Hematopoietic multipotent progenitor cell treated with erythropoietin and hydrocortisone succinate and interleukin-3 and kit ligand, for 17 days (in vitro differentiated cells): ENCODE data around the gene LRRC8B.
"Not testable (repeated sequence)": the region's sequence is repeated elsewhere in the genome, so short reads cannot be mapped to it uniquely, and the experiment has no call there.

Experiments
- DNase-seq: peaks from one replicate; pipeline ENCODE4 v3.0.0-alpha.2; 2015; ENCODE audit warnings: low spot score

The LRRC8B gene

DNA sequence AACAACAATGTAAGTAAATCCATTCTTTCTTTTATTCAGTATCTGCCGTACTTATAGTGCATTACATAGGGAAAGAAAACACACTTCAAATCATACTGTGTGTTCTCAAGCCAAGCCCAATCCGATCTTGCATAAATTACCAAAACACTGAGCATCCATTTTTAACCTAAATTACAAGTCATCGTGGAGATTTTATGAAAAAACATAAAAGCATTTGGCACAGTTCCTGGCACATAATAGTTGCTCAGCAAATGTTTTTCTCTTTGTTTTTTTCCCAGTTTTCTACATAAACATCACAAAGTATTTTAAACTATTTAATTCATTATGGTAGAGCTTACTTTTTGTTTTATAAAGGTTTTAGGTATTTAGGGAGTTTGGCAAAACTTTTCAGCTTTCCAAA, 60.2 kb downstream of the LRRC8B start:
- no peak for DNase-seq

DNA sequence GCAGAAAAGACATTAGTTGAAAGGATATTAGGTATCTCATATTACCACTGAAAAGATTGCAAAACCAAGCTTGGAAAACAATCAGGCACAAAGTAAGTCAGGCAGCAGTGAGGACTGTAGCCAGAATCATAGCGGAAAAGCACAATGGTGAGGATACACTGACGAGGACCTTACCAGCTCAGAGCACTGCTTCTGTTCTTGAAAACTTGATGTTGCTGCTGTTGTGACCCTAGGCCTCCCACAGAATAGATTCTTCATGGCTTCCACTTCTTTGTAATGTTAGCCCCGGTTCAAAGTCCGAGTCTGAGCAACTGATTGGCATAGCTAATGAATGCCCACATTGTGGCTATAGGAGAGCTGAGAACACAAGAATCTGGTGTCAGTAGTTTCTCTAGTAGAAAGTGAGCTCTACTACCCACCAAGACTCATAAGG, 63.1 kb downstream of the LRRC8B start:
- no peak for DNase-seq

DNA sequence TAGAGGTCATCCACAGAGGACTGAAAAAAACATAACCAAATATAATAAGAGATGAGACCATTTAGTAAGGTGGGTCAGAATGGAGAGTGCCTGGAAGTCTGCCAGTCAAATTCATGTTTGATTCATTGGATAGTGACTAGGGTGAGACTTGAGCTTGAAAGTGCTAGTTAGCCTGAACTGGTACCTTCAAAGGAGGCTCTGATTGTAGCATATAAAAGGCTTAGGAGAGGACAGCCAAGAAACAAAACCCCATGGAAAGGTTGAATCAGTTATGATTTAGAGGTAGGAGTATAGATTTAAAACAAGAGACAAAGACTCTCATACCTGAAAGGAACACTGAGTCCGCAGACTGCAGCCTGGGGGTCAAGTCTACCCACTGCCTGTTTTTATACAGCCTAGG, 63.9 kb downstream of the LRRC8B start:
- no peak for DNase-seq

- DNase-seq = no peak
These were observed 64.9 kb downstream of the LRRC8B start for GRCh38 chr1:89589515-89589914.

- DNase-seq = no peak
These were observed 65.9 kb downstream of the LRRC8B start for GRCh38 chr1:89590341-89591080.

- not testable (repeated sequence) for DNase-seq
These were observed 68.3 kb downstream of the LRRC8B start for GRCh38 chr1:89592861-89593302.

DNA sequence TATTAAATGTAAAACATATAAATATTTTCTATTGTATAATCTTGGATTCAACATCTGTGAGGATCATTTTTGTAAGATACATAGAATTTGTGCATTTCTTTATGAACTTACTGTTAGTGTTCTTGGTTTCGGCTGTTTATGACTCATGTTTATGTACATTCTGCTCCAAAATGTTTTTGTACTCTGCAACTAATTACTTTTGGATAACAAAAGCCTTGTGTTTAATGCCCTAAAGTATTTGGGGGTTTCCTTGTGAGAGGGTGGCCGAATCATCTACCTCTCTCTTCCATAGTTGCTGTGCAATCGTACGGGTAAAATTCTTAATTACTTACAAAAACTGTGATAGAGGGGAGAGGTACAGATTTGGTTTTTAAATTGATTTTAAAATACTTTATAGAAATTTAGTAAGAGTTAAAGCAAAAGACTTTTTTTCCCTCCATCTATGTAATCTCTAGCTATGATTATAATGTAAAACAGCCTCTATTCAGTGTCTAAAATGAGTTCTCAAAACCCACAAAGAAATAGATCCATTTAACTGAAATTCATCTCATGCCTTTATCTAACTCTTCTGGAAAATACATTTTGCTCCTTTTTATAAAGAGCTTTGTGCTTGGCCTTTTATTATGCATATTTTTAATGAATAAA, 69.6 kb downstream of the LRRC8B start:
- no peak for DNase-seq

GRCh38 chr1:89596698-89597097, 72.1 kb downstream of the LRRC8B start:
- no peak for DNase-seq

DNA sequence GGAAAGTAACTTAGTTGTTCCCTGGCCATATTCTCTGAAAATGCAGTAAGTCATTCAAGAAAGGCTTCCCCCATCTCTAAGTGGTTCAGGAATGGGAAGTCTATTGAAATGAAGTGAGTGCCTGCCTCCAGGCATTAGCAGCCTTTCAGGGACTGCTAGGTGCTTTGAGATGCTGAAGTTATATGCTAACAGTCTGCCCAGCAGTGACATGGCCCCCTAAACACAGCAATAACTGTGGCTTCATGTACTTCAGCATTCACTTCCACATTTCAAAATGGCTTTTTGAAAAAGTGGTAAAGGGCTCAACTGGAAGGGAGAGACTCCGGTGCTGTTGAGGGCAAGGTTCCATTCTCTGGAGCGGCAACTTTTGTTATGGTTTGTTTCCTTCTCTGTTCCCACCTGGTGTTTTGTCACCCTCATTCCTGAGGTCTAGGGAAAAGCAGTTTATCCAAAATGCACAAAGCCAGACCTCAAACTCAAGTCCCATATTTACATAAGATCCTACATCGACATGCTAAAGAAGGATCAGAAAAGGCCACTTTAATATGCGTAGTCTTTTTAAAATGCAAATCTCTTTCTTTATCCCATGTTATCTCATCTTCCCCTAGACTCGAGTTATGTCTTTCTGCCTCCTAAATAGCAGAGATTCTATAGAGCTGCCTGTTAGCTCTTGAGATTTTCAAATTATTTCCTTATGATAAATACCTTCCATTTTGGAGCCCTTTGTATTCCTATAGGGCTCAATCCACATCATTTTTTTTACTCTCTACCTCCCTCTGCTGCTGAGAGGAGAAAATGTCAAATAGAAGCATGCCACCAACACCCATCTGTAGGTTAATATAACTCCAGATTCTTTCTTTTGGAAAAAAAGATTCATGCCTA, 74.1 kb downstream of the LRRC8B start:
- DNase-seq = peak; percentile 34

DNA sequence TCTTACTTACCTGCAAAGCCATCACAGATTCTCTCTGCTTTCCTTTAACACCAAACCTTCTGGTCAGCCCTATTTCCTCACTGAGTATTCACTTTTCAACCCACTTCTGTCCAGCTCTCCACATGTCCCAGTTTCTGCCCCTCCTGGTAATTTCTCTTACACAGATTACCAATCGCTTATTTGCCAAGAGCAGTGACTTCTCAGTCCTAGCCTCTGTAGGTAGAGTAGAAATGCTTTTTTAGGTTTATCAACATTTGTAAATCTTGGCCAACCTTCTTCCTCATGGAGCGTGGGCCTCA, 74.7 kb downstream of the LRRC8B start:
- no peak for DNase-seq

DNA sequence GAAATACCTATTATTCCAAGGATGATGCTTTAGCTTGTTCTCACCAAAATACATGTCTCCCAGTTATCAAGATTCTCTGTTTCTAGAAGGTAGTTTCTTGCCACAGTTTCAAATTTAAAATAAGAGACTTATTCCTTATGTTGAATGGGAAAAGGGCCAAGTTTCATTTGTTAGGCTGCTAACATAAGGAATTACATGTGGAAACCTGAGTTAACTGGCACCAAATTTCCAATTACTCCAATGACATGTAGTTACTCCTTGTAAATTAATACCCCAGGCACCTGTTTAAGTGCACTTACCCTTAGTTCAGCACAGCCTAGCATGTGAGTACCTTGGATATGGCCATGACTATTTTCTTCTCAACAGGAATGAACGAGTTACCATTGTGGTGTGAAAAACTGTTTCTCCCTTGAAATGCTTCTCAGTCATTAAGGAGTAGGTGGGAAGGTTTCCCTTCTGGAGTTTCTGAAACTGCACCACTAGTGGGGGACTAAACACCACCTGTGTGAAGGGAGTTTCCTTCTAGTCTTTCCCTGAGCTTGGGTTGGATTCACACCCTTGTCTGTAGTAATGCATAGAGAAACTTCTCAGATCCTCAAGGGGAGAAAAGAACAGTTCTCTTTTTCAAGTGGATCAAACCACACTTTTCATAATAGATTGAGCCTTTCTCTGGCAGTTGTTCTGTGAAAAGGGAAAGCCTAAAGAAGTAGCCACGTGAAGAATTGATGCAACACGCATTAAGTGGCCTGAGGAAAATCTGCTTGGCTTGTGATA, 76.0 kb downstream of the LRRC8B start:
- DNase-seq = no peak

- DNase-seq = no peak
These were observed 78.3 kb downstream of the LRRC8B start for GRCh38 chr1:89602871-89603404.

- no peak for DNase-seq
These were observed 79.2 kb downstream of the LRRC8B start for GRCh38 chr1:89603651-89604413.

DNA sequence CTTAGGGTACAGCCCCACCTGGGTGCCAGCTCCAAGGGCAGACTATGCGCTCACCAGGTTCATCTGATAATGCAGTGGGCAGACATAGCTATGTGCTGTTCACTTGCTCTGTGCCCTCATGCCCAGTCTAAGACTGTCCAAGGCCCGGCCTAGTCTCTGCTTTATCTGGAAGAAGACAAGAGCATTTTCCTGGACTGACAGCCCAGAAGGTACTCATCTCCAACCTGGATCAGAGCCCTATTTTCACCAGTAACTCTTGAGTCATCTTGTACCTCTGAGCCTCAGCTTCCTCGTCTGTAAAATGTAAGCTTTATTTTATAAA, 79.7 kb downstream of the LRRC8B start:
- no peak for DNase-seq

DNA sequence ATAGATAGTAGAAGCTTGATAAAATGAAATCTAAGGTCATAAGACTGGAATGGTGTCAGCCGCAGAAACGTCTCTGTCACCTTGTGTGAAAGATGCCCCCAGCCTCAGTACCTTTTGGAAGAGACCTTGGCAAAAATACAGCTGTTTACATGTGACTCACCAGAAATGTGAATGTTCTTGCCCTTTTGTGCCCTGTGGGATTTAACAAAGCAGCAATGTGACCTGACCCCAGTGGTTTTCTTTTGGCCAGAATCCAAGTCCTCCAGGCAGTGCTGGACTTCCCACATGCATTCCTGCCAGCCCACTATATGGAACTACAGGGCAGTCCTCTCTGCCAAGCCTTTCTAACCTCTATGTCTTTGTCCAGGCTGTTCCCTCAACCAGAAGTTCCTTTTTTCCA, 81.1 kb downstream of the LRRC8B start:
- no peak for DNase-seq

GRCh38 chr1:89606227-89606980, 81.8 kb downstream of the LRRC8B start:
- no peak for DNase-seq

DNA sequence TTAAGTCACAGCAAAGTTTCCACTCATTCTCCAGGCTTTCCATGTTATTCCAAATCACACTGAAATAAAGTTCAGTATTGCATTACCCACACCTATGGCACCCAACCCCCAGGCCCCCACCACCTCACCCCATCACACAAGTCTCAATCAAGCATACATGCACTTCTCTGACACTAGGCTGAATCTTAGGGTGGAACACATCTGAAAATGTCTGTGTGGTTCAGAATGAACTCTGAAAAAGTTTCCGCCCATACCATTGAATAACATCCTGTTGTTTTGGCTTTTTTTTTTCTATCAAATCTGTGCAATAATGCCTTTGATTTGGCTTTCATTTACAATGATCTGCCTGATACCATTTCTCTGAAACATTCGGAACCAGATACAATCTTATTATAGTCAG, 82.5 kb downstream of the LRRC8B start:
- no peak for DNase-seq

GRCh38 chr1:89607586-89608318, 83.1 kb downstream of the LRRC8B start:
- DNase-seq = no peak

- DNase-seq = no peak
These were observed 83.8 kb downstream of the LRRC8B start for GRCh38 chr1:89608319-89608983.
